HuH-7.5 (cell line): ENCODE results near the gene ARHGDIB.

ENCODE experiments used
- DNase-seq: peaks from one replicate; pipeline ENCODE4 v3.0.0; 2011; ENCODE audit warnings: low spot score

The ARHGDIB gene

DNA sequence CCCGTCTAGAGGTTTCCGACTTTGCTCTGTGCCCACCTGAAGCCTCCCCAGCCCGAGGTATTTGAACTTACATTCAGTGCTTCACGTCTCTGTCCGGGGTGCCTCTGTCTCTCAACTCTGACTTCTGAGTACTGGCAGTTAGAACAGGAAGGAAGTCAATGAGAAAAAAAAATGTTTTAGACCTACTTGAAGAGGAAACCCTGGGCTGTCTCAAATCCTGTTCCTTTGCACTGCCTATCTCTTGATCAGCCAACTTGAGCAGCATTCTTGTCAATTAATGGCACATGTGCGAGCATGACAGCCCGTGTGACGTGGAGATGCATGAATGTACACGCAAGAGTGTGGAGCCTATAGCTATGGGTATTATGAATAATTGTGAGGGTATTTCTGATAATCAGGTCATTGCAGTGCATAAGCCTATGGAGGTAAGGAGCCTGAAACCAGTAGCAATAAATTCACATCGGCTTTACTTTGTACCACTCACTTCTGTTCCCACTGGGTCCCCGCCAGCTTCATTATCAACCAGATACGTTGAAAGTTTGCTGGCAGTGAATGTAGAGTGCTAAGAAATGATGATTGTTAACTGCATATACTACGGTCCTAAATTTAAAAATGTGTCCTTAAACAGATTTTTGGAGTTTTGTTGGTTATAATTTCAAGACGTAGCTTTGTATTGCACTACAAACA, at the start of gene ARHGDIB:
ARHGDIB (minus strand) TSS at position 136 of the 687 bp plus-strand sequence. CDS start 10,889 bp downstream, outside the sequence.
- DNase-seq: no peak

DNA sequence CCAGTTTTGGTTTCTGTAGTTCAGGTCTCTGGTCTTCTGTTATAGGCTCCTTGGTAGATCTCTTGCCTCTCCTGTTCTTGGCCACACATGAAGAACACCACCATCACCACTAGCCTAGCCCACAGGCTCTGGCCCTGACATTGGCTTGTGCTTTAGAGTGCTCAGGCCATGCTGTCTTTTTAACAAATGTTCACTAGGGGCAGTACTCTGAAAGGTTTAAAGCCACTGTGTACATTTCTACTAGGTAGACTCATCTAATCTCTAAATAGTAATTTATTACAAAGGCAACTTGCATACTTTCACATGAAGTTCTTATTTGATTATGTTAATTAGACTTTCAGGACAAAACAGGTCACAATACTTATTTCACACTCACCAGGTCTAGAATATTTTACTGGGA, 49.8 kb upstream of the ARHGDIB start:
- DNase-seq: no peak

DNA sequence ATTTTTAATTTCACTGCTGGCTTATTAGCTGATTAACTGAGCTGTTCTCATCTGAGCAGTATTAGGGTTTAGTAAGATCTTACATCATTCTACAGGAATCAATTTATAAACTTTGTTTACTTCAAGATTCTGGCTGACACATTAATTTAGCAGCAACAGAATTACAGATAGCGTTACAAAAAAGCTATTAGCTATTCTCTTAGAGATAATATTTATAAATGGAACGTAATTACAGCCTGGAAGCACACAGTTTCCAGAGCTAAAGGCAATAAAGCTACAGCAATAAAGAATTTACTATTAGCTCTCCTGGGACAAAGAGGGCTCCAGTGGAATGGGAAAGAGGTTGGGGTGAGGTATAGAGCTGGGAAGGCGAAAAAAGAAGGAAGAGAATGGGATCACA, 46.1 kb upstream of the ARHGDIB start:
- no peak for DNase-seq

GRCh38 chr12:15005064-15005463, 43.7 kb upstream of the ARHGDIB start:
- DNase-seq: no peak

DNA sequence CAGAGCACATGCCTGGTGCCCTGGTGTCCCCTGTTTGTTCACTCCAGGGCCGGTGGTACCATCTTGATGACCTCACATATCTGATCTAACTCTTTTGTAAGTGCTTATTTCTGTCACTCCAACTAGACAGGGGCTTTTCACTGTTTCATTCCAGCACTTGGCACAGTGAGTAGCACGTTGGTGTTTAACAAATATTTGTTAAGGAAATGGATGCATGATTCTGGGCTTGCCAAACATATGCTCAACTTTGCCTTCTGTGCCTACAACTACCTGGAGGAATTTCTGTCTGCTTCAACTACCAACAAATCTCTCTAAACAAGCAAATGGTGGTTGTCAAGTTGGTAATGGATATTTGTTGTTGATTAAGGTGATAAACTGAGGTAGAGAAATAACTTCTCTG, 43.0 kb upstream of the ARHGDIB start:
- DNase-seq: no peak

- no peak for DNase-seq
These were observed 40.5 kb upstream of the ARHGDIB start for GRCh38 chr12:15001733-15002382.

- no peak for DNase-seq
These were observed 39.2 kb upstream of the ARHGDIB start for GRCh38 chr12:15000575-15000974.

DNA sequence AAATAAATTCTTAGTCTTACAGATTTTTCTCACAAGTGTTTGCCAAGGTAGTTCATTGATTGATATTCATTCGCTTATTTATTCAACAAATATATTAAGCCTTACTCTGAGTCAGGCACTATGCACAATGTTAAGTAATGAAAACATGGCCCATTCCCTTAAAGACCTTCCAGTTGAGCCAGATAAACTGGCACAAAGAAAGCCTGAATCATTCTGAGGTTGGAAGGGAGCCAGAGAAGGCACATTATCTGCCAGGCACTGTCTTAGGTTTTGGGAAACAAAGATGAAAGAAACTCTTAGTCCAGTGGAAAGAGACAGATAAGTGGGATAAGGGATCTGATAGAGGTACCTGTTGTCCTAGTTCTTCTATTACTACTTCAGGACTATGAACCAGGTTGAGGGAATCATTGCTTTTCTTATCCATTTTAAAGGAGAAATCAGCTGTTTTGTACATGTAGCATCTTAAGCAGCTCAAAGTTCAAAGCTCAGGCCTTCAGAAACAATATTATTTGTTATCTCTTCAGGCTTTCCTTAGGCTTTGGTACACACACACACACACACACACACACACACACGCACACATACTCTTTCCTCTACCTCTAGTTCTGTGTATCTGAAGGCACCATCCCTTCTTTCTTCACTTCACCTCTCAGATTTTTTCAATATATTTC, 38.4 kb upstream of the ARHGDIB start:
- no peak for DNase-seq

GRCh38 chr12:14999021-14999694, 37.8 kb upstream of the ARHGDIB start:
- DNase-seq: no peak

GRCh38 chr12:14997998-14998397, 36.6 kb upstream of the ARHGDIB start:
- DNase-seq: no peak

DNA sequence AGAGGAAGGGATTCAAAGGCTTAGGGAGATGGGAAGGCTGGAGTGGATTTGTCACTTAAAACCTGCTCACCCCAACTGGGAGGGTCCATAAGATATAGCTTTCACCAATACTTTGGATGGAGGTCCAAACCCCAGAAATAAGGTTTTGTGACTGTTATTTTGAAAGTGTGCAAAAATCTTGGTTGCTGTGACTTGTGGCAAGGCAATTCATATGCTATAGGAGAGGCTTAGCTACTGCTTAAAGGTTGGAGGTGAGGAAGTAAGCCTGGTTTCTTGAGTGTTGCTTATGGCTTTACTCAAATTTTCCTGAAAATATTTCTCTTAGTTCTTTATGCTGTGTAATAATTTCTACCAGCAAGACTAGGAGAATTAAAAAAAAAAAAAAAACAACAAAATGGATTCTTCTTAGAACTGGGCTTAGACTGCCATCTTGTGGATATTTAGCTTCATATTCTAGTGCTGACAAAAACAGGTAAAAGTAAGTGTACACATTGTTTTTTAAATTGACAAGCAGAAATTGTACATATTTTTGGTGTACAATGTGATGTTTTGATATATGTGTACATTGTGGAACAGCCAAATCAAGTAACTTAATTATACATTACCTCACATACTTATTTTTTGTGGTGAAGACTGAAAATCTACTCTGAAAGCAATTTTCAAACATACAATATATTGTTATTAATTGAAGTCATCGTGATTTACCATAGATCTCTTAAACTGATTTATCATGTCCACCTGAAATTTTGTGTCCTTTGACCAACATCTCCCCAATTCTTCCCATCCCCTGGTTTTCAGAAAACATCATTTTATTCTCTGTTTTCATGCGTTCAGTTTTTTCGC, 34.4 kb upstream of the ARHGDIB start:
- no peak for DNase-seq

DNA sequence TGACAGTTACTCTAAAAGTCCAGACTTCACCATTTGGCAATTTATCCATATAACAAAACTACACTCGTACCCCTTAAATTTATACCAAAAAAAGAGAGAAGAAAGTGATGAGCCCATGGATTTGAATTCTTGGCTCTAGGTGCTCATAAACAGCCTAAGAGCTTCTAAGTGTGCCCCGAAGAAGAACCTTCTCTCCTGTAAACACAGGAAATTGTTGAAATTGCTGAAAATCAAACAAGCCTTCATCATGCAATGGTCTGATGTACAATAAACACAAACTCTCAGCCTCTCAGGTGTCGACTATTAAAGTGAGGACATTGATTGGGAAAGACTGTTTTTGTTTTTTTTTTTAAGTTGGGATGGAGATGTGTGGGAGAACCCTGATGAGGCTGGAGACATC, 33.2 kb upstream of the ARHGDIB start:
- DNase-seq: no peak

DNA sequence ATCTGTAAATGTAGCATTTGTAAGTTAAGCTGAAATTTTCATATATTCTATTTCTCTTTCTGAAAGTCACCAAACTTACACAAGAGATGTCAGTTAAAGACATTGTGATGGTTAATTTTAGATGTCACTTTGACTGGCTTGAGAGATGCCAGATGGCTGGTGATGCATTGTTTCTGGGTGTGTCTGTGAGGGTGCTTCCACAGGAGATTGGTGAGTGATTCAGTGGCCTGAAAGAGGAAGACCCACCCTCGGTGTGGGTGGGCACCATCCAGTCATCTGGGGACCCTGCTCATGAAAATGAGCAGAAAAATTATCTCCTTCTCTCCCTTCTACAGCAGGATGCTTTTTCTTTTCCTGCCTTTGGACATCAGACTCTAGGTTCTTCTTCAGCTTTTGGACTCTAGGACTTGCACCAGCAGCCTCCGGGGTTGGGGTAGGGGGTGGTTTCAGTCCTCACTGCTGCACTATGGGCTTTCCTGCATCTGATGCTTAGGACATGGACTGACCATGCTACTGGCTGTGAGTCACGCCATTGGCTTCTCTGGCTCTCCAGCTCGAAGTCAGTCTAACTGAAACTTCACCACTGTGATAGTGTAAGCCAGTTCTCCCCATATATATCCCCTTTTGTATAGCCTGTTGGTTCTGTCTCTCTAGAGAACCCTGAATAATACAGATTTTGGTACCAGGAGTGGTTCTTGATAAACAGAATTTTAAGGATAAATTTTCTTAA, 32.3 kb upstream of the ARHGDIB start:
- no peak for DNase-seq

DNA sequence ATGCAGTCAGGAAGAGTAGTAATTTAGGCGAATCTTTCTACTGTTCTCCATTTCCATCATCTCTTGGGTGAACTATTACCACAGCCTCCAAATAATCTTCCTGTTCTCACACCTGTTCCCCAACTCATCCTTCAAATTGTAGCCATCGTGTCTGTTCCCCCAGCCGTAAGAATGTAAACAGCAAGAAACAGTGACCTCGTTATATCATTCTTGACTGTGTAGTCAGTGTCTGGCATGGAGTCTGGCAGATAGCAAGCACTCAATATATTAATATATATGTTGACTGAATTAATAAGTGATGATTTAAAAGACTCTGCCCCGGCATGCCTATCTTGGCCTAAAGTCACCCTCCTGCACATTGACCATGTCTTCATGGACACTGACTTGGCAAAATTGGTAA, 31.7 kb upstream of the ARHGDIB start:
- no peak for DNase-seq

DNA sequence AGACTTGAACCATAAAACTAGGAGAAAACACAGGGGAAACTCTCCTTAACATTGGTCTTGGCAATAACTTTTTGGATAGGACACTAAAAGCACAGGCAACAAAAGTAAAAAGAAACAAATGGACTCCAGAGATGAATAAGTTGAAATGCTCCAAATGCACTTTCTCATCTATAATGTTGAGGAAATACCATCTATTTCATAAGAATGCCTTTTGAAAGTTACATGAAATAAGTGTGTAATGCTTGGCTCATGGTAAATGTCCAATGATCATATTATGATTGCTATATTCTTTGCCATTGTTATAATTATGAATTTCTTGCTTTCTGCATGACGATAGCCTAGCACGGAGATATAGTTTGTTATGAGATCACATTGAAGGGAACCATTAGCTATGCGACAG, 31.3 kb upstream of the ARHGDIB start:
- DNase-seq: no peak

- no peak for DNase-seq
These were observed 29.7 kb upstream of the ARHGDIB start for GRCh38 chr12:14991069-14991468.

- no peak for DNase-seq
These were observed 28.4 kb upstream of the ARHGDIB start for GRCh38 chr12:14989790-14990189.

GRCh38 chr12:14988035-14988434, 26.6 kb upstream of the ARHGDIB start:
- no peak for DNase-seq

GRCh38 chr12:14986449-14986848, 25.0 kb upstream of the ARHGDIB start:
- no peak for DNase-seq

DNA sequence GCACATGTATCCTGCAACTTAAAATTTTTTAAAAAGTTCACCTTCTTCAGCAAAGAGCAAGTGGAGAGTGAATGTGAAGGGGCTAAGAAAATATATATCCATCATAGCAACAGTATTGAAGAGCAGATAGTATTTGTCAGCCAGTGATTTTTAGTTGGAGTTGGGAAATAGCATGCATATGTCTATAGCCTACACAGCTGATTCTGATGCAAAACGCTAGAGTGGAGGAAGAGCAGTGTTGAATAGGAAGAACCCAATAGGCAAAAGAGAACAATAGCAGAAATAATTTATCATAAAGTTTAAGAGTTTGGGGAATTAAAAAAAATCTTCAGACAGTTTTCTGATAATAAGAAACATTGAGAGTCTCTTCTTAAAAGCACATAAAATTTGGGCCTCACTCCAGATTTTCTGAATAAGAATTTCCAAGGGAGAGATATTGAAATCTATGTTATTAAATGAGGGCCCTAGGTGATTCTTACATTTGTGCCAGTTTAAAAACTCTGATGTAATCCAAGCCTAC, 23.4 kb upstream of the ARHGDIB start:
- DNase-seq: no peak

- DNase-seq: no peak
These were observed 22.6 kb upstream of the ARHGDIB start for GRCh38 chr12:14984036-14984435.
